Karpas-422 (cell line): Measurements from ENCODE around the gene CTNNBL1. TPM values are rescaled to one million over a fixed set of nuclear protein-coding genes. Genes with fewer than 3 reads are reported as not detected.

Experiments used
- DNase-seq: peaks from one replicate; pipeline ENCODE4 v3.0.0-alpha.2; 2015
- H2AFZ ChIP-seq: fragments of 200-600 bp; sonication (generic); 2 replicates; pipeline ENCODE4 v1.6.1; 2014; ENCODE audit warnings: antibody characterized with exemption, low read length, mixed read lengths
- H3K27ac ChIP-seq: fragments of 200-600 bp; sonication (generic); 2 replicates; pipeline ENCODE4 v1.5.1; 2014; ENCODE audit warnings: mild to moderate bottlenecking, low read length, moderate library complexity
- H3K27me3 ChIP-seq: fragments of 200-600 bp; sonication (generic); 2 replicates; pipeline ENCODE4 v1.6.1; 2014; ENCODE audit warnings: low read length, mixed read lengths
- H3K36me3 ChIP-seq: fragments of 200-600 bp; sonication (generic); 2 replicates; pipeline ENCODE4 v1.6.1; 2014; ENCODE audit warnings: low read length, mixed read lengths; ENCODE audit not compliant: insufficient read depth
- H3K4me1 ChIP-seq: fragments of 200-600 bp; sonication (generic); 2 replicates; pipeline ENCODE4 v1.6.1; 2014; ENCODE audit warnings: mild to moderate bottlenecking, low read length, mixed read lengths
- H3K4me2 ChIP-seq: fragments of 200-600 bp; sonication (generic); 2 replicates; pipeline ENCODE4 v1.6.1; 2014; ENCODE audit warnings: low read length, low read depth, mild to moderate bottlenecking; ENCODE audit not compliant: poor library complexity, severe bottlenecking
- H3K4me3 ChIP-seq: fragments of 200-600 bp; sonication (generic); 2 replicates; pipeline ENCODE4 v1.5.1; 2014; ENCODE audit warnings: mild to moderate bottlenecking, antibody characterized with exemption, low read length, mixed read lengths
- H3K79me2 ChIP-seq: fragments of 200-600 bp; sonication (generic); 2 replicates; pipeline ENCODE4 v1.6.1; 2014; ENCODE audit warnings: mild to moderate bottlenecking, low read length, mixed read lengths
- H3K9ac ChIP-seq: fragments of 200-600 bp; sonication (generic); 2 replicates; pipeline ENCODE4 v1.6.0; 2014; ENCODE audit warnings: low read length
- H3K9me2 ChIP-seq: fragments of 200-600 bp; sonication (generic), shearing (Covaris generic); replicated peaks from 2 replicates; pipeline ENCODE4 v1.6.0; 2014; ENCODE audit warnings: mild to moderate bottlenecking, low read length, moderate library complexity; ENCODE audit not compliant: insufficient read depth
- H3K9me3 ChIP-seq: fragments of 300-700, 200-600 bp; sonication (generic); 2 replicates; pipeline ENCODE4 v1.6.1; 2014; ENCODE audit warnings: low read length, mixed read lengths
- H4K20me1 ChIP-seq: fragments of 200-600 bp; sonication (generic); 2 replicates; pipeline ENCODE4 v1.6.1; 2014; ENCODE audit warnings: mild to moderate bottlenecking, antibody characterized with exemption, low read length, low read depth; ENCODE audit not compliant: insufficient read depth
- total RNA-seq: library from RNA; depleted of rRNA; stranded (reverse); fragments of >200 nt; shearing (Covaris generic); gene quantifications from 2 replicates; pipeline ENCODE4 v1.2.3, GENCODE V29; 2014; ENCODE audit warnings: low replicate concordance

Gene CTNNBL1
- total RNA-seq, 1 experiment from 2014 or later, result 70.0 TPM

GRCh38 chr20:37745553-37745952 is 51.7 kb downstream of the CTNNBL1 start:
- Histone ChIP-seq H3K9me2 (no peaks in the 10 kb centered on the region), H3K9ac (no peak overlapping the region), H3K4me2 (peak overlapping the region; percentile 5), H4K20me1 (no peaks in the 10 kb centered on the region), H3K27ac (peak overlapping the region; percentile 8; the same call in 1 of the 2 replicates), H3K27me3 (no peaks in the 10 kb centered on the region), H3K4me1 (peaks cover 21% of the 10 kb centered on the region), H3K9me3 (no peaks in the 10 kb centered on the region), H2AFZ (no peak overlapping the region), H3K36me3 (peaks cover 19% of the 10 kb centered on the region), H3K79me2 (peaks cover 31% of the 10 kb centered on the region), H3K4me3 (no peak overlapping the region)
- no peak for DNase-seq

- H3K36me3 ChIP-seq, result peaks cover 23% of the 10 kb centered on the region
- peaks cover 13% of the 10 kb centered on the region for H3K79me2 ChIP-seq
These were observed 54.2 kb downstream of the CTNNBL1 start for GRCh38 chr20:37748015-37748414.

GRCh38 chr20:37749218-37749617 is 55.4 kb downstream of the CTNNBL1 start:
- Histone ChIP-seq H3K9ac (no peak overlapping the region), H2AFZ (no peak overlapping the region), H3K9me3 (no peaks in the 10 kb centered on the region), H3K9me2 (no peaks in the 10 kb centered on the region), H3K4me1 (peaks cover 19% of the 10 kb centered on the region), H4K20me1 (no peaks in the 10 kb centered on the region), H3K4me2 (no peak overlapping the region), H3K4me3 (no peak overlapping the region), H3K27ac (no peak overlapping the region), H3K79me2 (peaks cover 9% of the 10 kb centered on the region), H3K27me3 (no peaks in the 10 kb centered on the region), H3K36me3 (peaks cover 23% of the 10 kb centered on the region)
- DNase-seq, result no peak

More at GRCh38 chr20:37748015-37748414, 54.2 kb downstream of the CTNNBL1 start:
- H3K27ac ChIP-seq, result no peak overlapping the region
- H3K9me3 ChIP-seq, result no peaks in the 10 kb centered on the region
- H3K9me2 ChIP-seq, result no peaks in the 10 kb centered on the region
- H4K20me1 ChIP-seq, result no peaks in the 10 kb centered on the region
- no peak overlapping the region for H2AFZ ChIP-seq
- H3K4me1 ChIP-seq, result peaks cover 21% of the 10 kb centered on the region
- H3K27me3 ChIP-seq, result no peaks in the 10 kb centered on the region
- no peak overlapping the region for H3K4me3 ChIP-seq
- H3K4me2 ChIP-seq, result no peak overlapping the region
- no peak overlapping the region for H3K9ac ChIP-seq
- no peak for DNase-seq

- Histone ChIP-seq H3K79me2 (peaks cover 6% of the 10 kb centered on the region; the same call in 1 of the 2 replicates), H3K9ac (no peak overlapping the region), H3K4me3 (no peak overlapping the region), H3K36me3 (peaks cover 23% of the 10 kb centered on the region), H3K9me2 (no peaks in the 10 kb centered on the region), H3K9me3 (no peaks in the 10 kb centered on the region), H4K20me1 (no peaks in the 10 kb centered on the region), H3K27me3 (no peaks in the 10 kb centered on the region), H3K4me2 (no peak overlapping the region), H3K27ac (no peak overlapping the region), H2AFZ (no peak overlapping the region), H3K4me1 (peaks cover 13% of the 10 kb centered on the region)
- DNase-seq, result no peak
These were observed 56.0 kb downstream of the CTNNBL1 start for GRCh38 chr20:37749620-37750403.

- peaks cover 18% of the 10 kb centered on the region for H3K4me1 ChIP-seq
- no peak overlapping the region for H3K27ac ChIP-seq
- no peaks in the 10 kb centered on the region for H3K9me3 ChIP-seq
- H3K4me3 ChIP-seq, result no peak overlapping the region
- no peak for DNase-seq
- H3K36me3 ChIP-seq, result peaks cover 11% of the 10 kb centered on the region; the same call in 1 of the 2 replicates
- no peak overlapping the region for H2AFZ ChIP-seq
- no peaks in the 10 kb centered on the region for H3K9me2 ChIP-seq
- peaks cover 14% of the 10 kb centered on the region for H3K79me2 ChIP-seq
- H4K20me1 ChIP-seq, result no peaks in the 10 kb centered on the region
- no peak overlapping the region for H3K4me2 ChIP-seq
- no peaks in the 10 kb centered on the region for H3K27me3 ChIP-seq
- no peak overlapping the region for H3K9ac ChIP-seq
These were observed 61.8 kb downstream of the CTNNBL1 start for GRCh38 chr20:37755665-37756064.

- Histone ChIP-seq H3K4me3 (no peak overlapping the region), H3K79me2 (peaks cover 14% of the 10 kb centered on the region), H4K20me1 (no peaks in the 10 kb centered on the region), H3K27ac (no peak overlapping the region), H3K4me1 (peaks cover 18% of the 10 kb centered on the region), H3K9ac (no peak overlapping the region), H3K36me3 (peaks cover 10% of the 10 kb centered on the region; the same call in 1 of the 2 replicates), H3K27me3 (no peaks in the 10 kb centered on the region), H2AFZ (no peak overlapping the region), H3K4me2 (no peak overlapping the region), H3K9me2 (no peaks in the 10 kb centered on the region), H3K9me3 (no peaks in the 10 kb centered on the region)
- DNase-seq, result no peak
These were observed 62.4 kb downstream of the CTNNBL1 start for GRCh38 chr20:37756234-37756633.

GRCh38 chr20:37757550-37757949 is 63.7 kb downstream of the CTNNBL1 start:
- peaks cover 27% of the 10 kb centered on the region for H3K79me2 ChIP-seq
- H3K27ac ChIP-seq, result 0 out of 2 replicates have a peak overlapping the region, but pooled peaks have one; percentile 2
- H3K9ac ChIP-seq, result no peak overlapping the region
- no peaks in the 10 kb centered on the region for H3K27me3 ChIP-seq
- H3K4me3 ChIP-seq, result no peak overlapping the region
- no peak overlapping the region for H2AFZ ChIP-seq
- peaks cover 18% of the 10 kb centered on the region for H3K4me1 ChIP-seq
- no peaks in the 10 kb centered on the region for H4K20me1 ChIP-seq
- no peaks in the 10 kb centered on the region for H3K9me2 ChIP-seq
- H3K4me2 ChIP-seq, result no peak overlapping the region
- H3K36me3 ChIP-seq, result peaks cover 7% of the 10 kb centered on the region; the same call in 1 of the 2 replicates
- H3K9me3 ChIP-seq, result no peaks in the 10 kb centered on the region
- peak; percentile 79 for DNase-seq

GRCh38 chr20:37758332-37758731 is 64.5 kb downstream of the CTNNBL1 start:
- DNase-seq, result peak; percentile 59
- peaks cover 9% of the 10 kb centered on the region; the same call in 1 of the 2 replicates for H3K36me3 ChIP-seq
- peaks cover 18% of the 10 kb centered on the region for H3K4me1 ChIP-seq
- H3K79me2 ChIP-seq, result peaks cover 30% of the 10 kb centered on the region
- no peak overlapping the region for H3K9ac ChIP-seq
- H3K9me2 ChIP-seq, result no peaks in the 10 kb centered on the region
- no peaks in the 10 kb centered on the region for H3K27me3 ChIP-seq
- no peak overlapping the region for H3K4me3 ChIP-seq
- H2AFZ ChIP-seq, result no peak overlapping the region
- H3K4me2 ChIP-seq, result no peak overlapping the region
- no peaks in the 10 kb centered on the region for H3K9me3 ChIP-seq
- no peaks in the 10 kb centered on the region for H4K20me1 ChIP-seq
- H3K27ac ChIP-seq, result no peak overlapping the region
